ENCODE measurements around the gene TICAM1.

GRCh38 chr19:4807188-4807587 lies 24.3 kb downstream of the TICAM1 start:
- TF ChIP-seq ZNF274 (IDR thresholded peaks at IDR 0.05; ENCODE audit: low read depth, low read length) (no peak), YY1 (IDR thresholded peaks at IDR 0.05; ENCODE audit: insufficient read depth, insufficient read length) (no peak)

All from NT2/D1 (cell line).